LNCAP (cell line): Measurements from ENCODE around the gene CIRBP.

Experiments
- CTCF ChIP-seq: fragments of 450-650 bp; IDR thresholded peaks from 2 replicates; pipeline ENCODE4 v1.5.1; 2017; ENCODE audit warnings: mild to moderate bottlenecking

CIRBP gene

GRCh38 chr19:1224047-1224825, 44.9 kb upstream of the CIRBP start:
- no peak for TF ChIP-seq CTCF

- TF ChIP-seq CTCF = no peak
These were observed 44.3 kb upstream of the CIRBP start for GRCh38 chr19:1224847-1225246.

GRCh38 chr19:1225440-1226226, 43.5 kb upstream of the CIRBP start:
- no peak for TF ChIP-seq CTCF

GRCh38 chr19:1226227-1226518, 43.0 kb upstream of the CIRBP start:
- TF ChIP-seq CTCF = no peak

- no peak for TF ChIP-seq CTCF
These were observed 42.4 kb upstream of the CIRBP start for GRCh38 chr19:1226522-1227303.

GRCh38 chr19:1227304-1228054, 41.7 kb upstream of the CIRBP start:
- no peak for TF ChIP-seq CTCF
